Gastrocnemius medialis (tissue), 4 donors: ENCODE results near the gene PCYT2.

Experiments
- CTCF ChIP-seq, 5 experiments: fragments of 450-650 bp in 3 of 5; fragments of 200-600 bp in 2 of 5; sonication (generic) in 2 of 5; IDR thresholded peaks in 4 of 5; conservative IDR thresholded peaks in 1 of 5; 1 replicate in 4 of 5; 2 replicates in 1 of 5; pipeline ENCODE4 v1.5.1; 2016 to 2019; ENCODE audit warnings: antibody characterized with exemption in 5 of 5, mild to moderate bottlenecking in 3 of 5, moderate library complexity in 3 of 5
- POLR2A ChIP-seq, 2 donors: fragments of 450-650 bp; IDR thresholded peaks; one replicate each; pipeline ENCODE4 v1.6.1; 2017; ENCODE audit warnings: antibody characterized with exemption in 2 of 2, mild to moderate bottlenecking in 2 of 2, moderate library complexity in 2 of 2

GRCh38 chr17:81885869-81886548 lies 25.2 kb downstream of the PCYT2 start:
- TF ChIP-seq CTCF (IDR thresholded peaks at IDR 0.05 in 4 of 5, conservative IDR thresholded peaks at IDR 0.05 in 1 of 5) (no peak), POLR2A (IDR thresholded peaks at IDR 0.05) (peak; percentile 29 to 31)
